Endothelial cell of umbilical vein (primary cell): ENCODE data around the gene PPP4R1. TPM values are rescaled to one million over a fixed set of nuclear protein-coding genes. Genes with fewer than 3 reads are reported as not detected.

Source experiments
- BruUV-seq: library from RNA; stranded (reverse); fragments of 400-500 nt; replicated peaks from 2 replicates; lab custom pipeline; 2021; lab: Mats Ljungman, UMichigan
- CTCF ChIA-PET: fragments of 300-600, 350-600 bp; sonication (Branson Sonifier 250); formaldehyde crosslinking; loops from one replicate; lab custom pipeline; 2021; ENCODE audit warnings: antibody characterized with exemption, inconsistent platforms; lab: Charles Lee
- POLR2A ChIA-PET: fragments of 300-600, 350-600 bp; sonication (Branson Sonifier 250); formaldehyde crosslinking; loops from one replicate; lab custom pipeline; 2021; ENCODE audit warnings: antibody characterized with exemption, inconsistent platforms; lab: Charles Lee
- DNase-seq: peaks from one replicate; pipeline ENCODE4 v3.0.0-alpha.2; 2011; ENCODE audit warnings: low read depth, low spot score
- FAIRE-seq: peaks from 2 replicates; lab custom pipeline; 2011; peaks lifted over from hg19 to GRCh38; lab: Jason Lieb, UNC
- H2AFZ ChIP-seq: 2 replicates; pipeline ENCODE4 v1.6.0; 2012; ENCODE audit warnings: low read depth, low read length, control low read depth, inconsistent platforms
- H3K27ac ChIP-seq: 2 replicates; pipeline ENCODE4 v1.5.1; 2011; ENCODE audit warnings: low read depth, mild to moderate bottlenecking, control low read depth, low read length, moderate library complexity; ENCODE audit not compliant: insufficient read depth
- H3K27me3 ChIP-seq, 2 experiments: 2 replicates each; pipeline versions ENCODE4 v1.6.0 to v1.6.1; 2011; ENCODE audit warnings: low read length in 2 of 2, mixed read lengths in 1 of 2; ENCODE audit not compliant: control insufficient read depth in 2 of 2, insufficient read depth in 2 of 2
- H3K36me3 ChIP-seq, 2 experiments: 2 replicates in 1 of 2; 3 replicates in 1 of 2; pipeline ENCODE4 v1.5.1; 2011; ENCODE audit warnings: low read length in 2 of 2, mild to moderate bottlenecking in 1 of 2, moderate library complexity in 1 of 2; ENCODE audit not compliant: control insufficient read depth in 2 of 2, insufficient read depth in 2 of 2; ENCODE audit errors: extremely low read depth in 1 of 2
- H3K4me1 ChIP-seq: 3 replicates; pipeline ENCODE4 v1.5.1; 2011; ENCODE audit warnings: mild to moderate bottlenecking, low read length; ENCODE audit not compliant: control insufficient read depth, insufficient read depth; ENCODE audit errors: extremely low read depth
- H3K4me2 ChIP-seq: 2 replicates; pipeline ENCODE4 v1.6.1; 2011; ENCODE audit warnings: low read length, control low read depth, mixed read lengths; ENCODE audit not compliant: insufficient read depth
- H3K4me3 ChIP-seq, 3 experiments: fragments of 200-600 bp in 1 of 3; sonication (generic), shearing (Covaris generic) in 1 of 3; replicated peaks in 1 of 3; 2 replicates each; pipeline ENCODE4 v1.5.1; 2011 to 2016; ENCODE audit warnings: control low read depth in 3 of 3, low read length in 3 of 3, mild to moderate bottlenecking in 2 of 3, inconsistent platforms in 1 of 3, low read depth in 1 of 3, moderate library complexity in 1 of 3; ENCODE audit not compliant: insufficient read depth in 1 of 3
- H3K79me2 ChIP-seq: 2 replicates; pipeline ENCODE4 v1.6.0; 2012; ENCODE audit warnings: low read length, inconsistent platforms; ENCODE audit not compliant: control insufficient read depth, insufficient read depth
- H3K9ac ChIP-seq: replicated peaks from 2 replicates; pipeline ENCODE3; 2011; ENCODE audit warnings: low read length, control low read depth; ENCODE audit not compliant: insufficient read depth; ENCODE audit errors: extremely low read depth
- H3K9me1 ChIP-seq: replicated peaks from 3 replicates; pipeline ENCODE4 v1.6.0; 2011; ENCODE audit warnings: mild to moderate bottlenecking, low read length; ENCODE audit not compliant: control insufficient read depth, insufficient read depth; ENCODE audit errors: extremely low read depth
- H3K9me3 ChIP-seq: replicated peaks from 2 replicates; pipeline ENCODE4 v1.5.1; 2012; ENCODE audit warnings: low read length, inconsistent platforms; ENCODE audit not compliant: control insufficient read depth, insufficient read depth
- H4K20me1 ChIP-seq: replicated peaks from 2 replicates; pipeline ENCODE3; 2011; ENCODE audit warnings: mild to moderate bottlenecking, low read length; ENCODE audit not compliant: control insufficient read depth, insufficient read depth; ENCODE audit errors: extremely low read depth
- EZH2 ChIP-seq: IDR thresholded peaks from 2 replicates; pipeline ENCODE4 v1.6.1; 2012; ENCODE audit warnings: borderline replicate concordance, low read depth, mild to moderate bottlenecking, moderate library complexity, low read length, inconsistent platforms; ENCODE audit not compliant: severe bottlenecking
- FOS ChIP-seq: IDR thresholded peaks from 2 replicates; pipeline ENCODE4 v1.6.1; 2011; ENCODE audit warnings: mild to moderate bottlenecking, low read length, moderate library complexity, borderline replicate concordance; ENCODE audit not compliant: insufficient read depth
- GATA2 ChIP-seq: IDR thresholded peaks from 2 replicates; pipeline ENCODE4 v1.7.0; 2011; ENCODE audit warnings: low read depth, mild to moderate bottlenecking, moderate library complexity, mixed read lengths, low read length; ENCODE audit not compliant: insufficient read length, insufficient read depth
- JUN ChIP-seq: IDR thresholded peaks from 2 replicates; pipeline ENCODE4 v1.6.1; 2011; ENCODE audit warnings: borderline replicate concordance, low read depth; ENCODE audit not compliant: insufficient read length, insufficient read depth
- MYC ChIP-seq: IDR thresholded peaks from one replicate; pipeline ENCODE4 v1.6.1; 2011; ENCODE audit warnings: mild to moderate bottlenecking, low read depth, low read length
- POLR2AphosphoS5 ChIP-seq: IDR thresholded peaks from 2 replicates; pipeline ENCODE4 v1.6.1; 2012; ENCODE audit warnings: low read depth, mild to moderate bottlenecking, control low read depth, low read length, moderate library complexity; ENCODE audit not compliant: insufficient read depth
- dilution Hi-C: fragments of 300-500 bp; cut with MboI; formaldehyde crosslinking; loops from one replicate; pipeline ENCODE4 v1.15.0; 2019; ENCODE audit warnings: low sequenced_read_pairs; ENCODE audit not compliant: extremely low pct_ligation_motif_present
- intact Hi-C: fragments of 100-400 bp; cut with micrococcal nuclease; formaldehyde crosslinking; loops from one replicate; pipeline ENCODE4 v1.10.0; 2022
- polyA plus RNA-seq, 4 experiments: library from polyadenylated mRNA; depleted of rRNA in 3 of 4; stranded (reverse) in 3 of 4; unstranded in 1 of 4; fragments of >200 nt; gene quantifications; 2 replicates each; pipeline versions ENCODE4 v1.2.1 to v1.2.3, GENCODE V29; 2011 to 2012; ENCODE audit warnings: missing spikeins in 1 of 4
- total RNA-seq: library from RNA; stranded (reverse); gene quantifications from 2 replicates; pipeline ENCODE4 v1.2.3, GENCODE V29; 2021
- TF ChIP-seq, protein P1 (sequence below): IDR thresholded peaks from 2 replicates; pipeline ENCODE4 v1.6.1; 2011; ENCODE audit not compliant: insufficient read depth, insufficient read length
- TF ChIP-seq, protein P2 (sequence below), 2 donors: IDR thresholded peaks; 1 replicate in 1 of 2; 2 replicates in 1 of 2; pipeline ENCODE4 v1.5.1; 2011; ENCODE audit warnings: low read length in 2 of 2, mild to moderate bottlenecking in 2 of 2, moderate library complexity in 2 of 2, control low read depth in 1 of 2, inconsistent platforms in 1 of 2, low read depth in 1 of 2; ENCODE audit not compliant: insufficient read depth in 1 of 2; ENCODE audit errors: extremely low read depth in 1 of 2

Gene PPP4R1
- total and polyA plus RNA-seq, 2 donors (not counting 3 experiments of a cell fraction or from before 2014, with no cell fraction given): 138 to 152 TPM

DNA sequence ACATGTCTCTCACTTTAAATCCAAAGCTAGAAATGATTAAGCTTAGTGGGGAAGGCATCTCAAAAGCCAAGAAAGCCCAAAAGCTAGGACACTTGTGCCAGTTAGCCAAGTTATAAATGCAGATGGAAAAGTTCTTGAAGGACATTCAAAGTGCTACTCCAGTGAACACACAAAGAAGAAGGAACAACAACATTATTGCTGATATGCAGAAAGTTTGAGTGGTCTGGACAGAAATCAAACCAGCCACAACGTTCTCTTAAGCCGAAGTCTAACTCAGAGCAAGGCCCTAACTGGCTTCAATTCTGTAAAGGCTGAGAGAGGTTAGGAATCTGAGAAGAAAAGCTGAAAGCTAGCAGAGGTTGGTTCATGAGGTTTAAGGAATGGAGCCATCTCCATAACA lies 49.0 kb downstream of the PPP4R1 start:
- intact Hi-C loops (no loop called here), dilution Hi-C loops (no loop called here)
- H3K4me3 ChIP-seq: no peak overlapping the region
- DNase-seq: no peak
- peaks cover 2% of the 10 kb centered on the region for H4K20me1 ChIP-seq
- H3K36me3 ChIP-seq: peaks cover 23 to 32% of the 10 kb centered on the region in 2 experiments
- H3K4me1 ChIP-seq: no peaks in the 10 kb centered on the region
- no peak for FAIRE-seq
- H3K4me2 ChIP-seq: no peak overlapping the region
- no peak overlapping the region for H2AFZ ChIP-seq
- no TSS peak for BruUV-seq
- no peaks in the 10 kb centered on the region for H3K9me1 ChIP-seq
- no peak overlapping the region for H3K27ac ChIP-seq
- no peaks in the 10 kb centered on the region for H3K9me3 ChIP-seq
- peaks cover 21% of the 10 kb centered on the region for H3K79me2 ChIP-seq
- TF ChIP-seq JUN (no peak), POLR2AphosphoS5 (no peak), EZH2 (no peak), MYC (no peak), GATA2 (no peak)
- ChIA-PET CTCF (interaction anchor here (1.1 to 2.1 kb wide), 2 partner anchors 10 to 11 kb away, joined by 3 to 13 read pairs; no protein-coding TSS in a partner anchor), POLR2A (no interaction called here)
- H3K9ac ChIP-seq: no peak overlapping the region
- no peaks in the 10 kb centered on the region for H3K27me3 ChIP-seq

DNA sequence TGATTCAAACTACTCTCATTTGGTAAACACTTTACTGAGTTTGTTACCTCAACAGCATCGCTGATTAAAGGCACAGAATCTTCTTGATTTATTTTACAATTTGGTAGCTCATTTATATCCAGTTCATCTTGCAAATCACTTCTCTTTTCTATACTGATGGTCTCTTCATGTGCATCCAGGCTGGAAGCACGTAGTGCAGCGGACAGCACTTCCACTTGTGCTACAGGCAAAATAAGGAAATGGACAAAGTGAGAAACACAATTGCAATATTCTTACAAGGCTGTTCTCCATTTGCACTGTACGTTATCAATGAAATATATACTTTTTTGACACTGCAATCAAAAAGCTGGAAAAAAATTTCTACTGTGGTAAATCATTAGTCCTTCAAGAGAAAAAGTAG lies 51.0 kb downstream of the PPP4R1 start:
- Histone ChIP-seq H4K20me1 (peaks cover 2% of the 10 kb centered on the region), H3K4me1 (no peaks in the 10 kb centered on the region), H3K36me3 (peaks cover 28 to 32% of the 10 kb centered on the region in 2 experiments), H2AFZ (no peak overlapping the region), H3K27ac (no peak overlapping the region), H3K27me3 (no peaks in the 10 kb centered on the region), H3K4me2 (no peak overlapping the region), H3K79me2 (peaks cover 16% of the 10 kb centered on the region), H3K9ac (no peak overlapping the region), H3K9me1 (no peaks in the 10 kb centered on the region), H3K4me3 (no peak overlapping the region), H3K9me3 (no peaks in the 10 kb centered on the region)
- dilution Hi-C loops (no loop called here), intact Hi-C loops (no loop called here)
- ChIA-PET CTCF (interaction anchor here (0.8 to 1.7 kb wide), 3 partner anchors 11 to 12 kb away, joined by 3 to 7 read pairs (median 3); no protein-coding TSS in a partner anchor), POLR2A (no interaction called here)
- no peak for FAIRE-seq
- TF ChIP-seq, protein P1, sequence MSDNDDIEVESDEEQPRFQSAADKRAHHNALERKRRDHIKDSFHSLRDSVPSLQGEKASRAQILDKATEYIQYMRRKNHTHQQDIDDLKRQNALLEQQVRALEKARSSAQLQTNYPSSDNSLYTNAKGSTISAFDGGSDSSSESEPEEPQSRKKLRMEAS: no peak
- TF ChIP-seq FOS: no peak
- no peak for TF ChIP-seq EZH2
- TF ChIP-seq, protein P2, sequence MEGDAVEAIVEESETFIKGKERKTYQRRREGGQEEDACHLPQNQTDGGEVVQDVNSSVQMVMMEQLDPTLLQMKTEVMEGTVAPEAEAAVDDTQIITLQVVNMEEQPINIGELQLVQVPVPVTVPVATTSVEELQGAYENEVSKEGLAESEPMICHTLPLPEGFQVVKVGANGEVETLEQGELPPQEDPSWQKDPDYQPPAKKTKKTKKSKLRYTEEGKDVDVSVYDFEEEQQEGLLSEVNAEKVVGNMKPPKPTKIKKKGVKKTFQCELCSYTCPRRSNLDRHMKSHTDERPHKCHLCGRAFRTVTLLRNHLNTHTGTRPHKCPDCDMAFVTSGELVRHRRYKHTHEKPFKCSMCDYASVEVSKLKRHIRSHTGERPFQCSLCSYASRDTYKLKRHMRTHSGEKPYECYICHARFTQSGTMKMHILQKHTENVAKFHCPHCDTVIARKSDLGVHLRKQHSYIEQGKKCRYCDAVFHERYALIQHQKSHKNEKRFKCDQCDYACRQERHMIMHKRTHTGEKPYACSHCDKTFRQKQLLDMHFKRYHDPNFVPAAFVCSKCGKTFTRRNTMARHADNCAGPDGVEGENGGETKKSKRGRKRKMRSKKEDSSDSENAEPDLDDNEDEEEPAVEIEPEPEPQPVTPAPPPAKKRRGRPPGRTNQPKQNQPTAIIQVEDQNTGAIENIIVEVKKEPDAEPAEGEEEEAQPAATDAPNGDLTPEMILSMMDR (IDR thresholded peaks at IDR 0.05; ENCODE audit: extremely low read depth in 1 of 2, insufficient read depth in 1 of 2, low read depth in 1 of 2, low read length in 2 of 2): no peak
- no peak for TF ChIP-seq MYC
- TF ChIP-seq JUN: no peak
- no TSS peak for BruUV-seq
- no peak for DNase-seq
